Neural cell (in vitro differentiated cells): ENCODE data around the gene TIMM13. TPM values are rescaled to one million over a fixed set of nuclear protein-coding genes. Genes with fewer than 3 reads are reported as not detected.
"Not testable (repeated sequence)": the region's sequence is repeated elsewhere in the genome, so short reads cannot be mapped to it uniquely, and the experiment has no call there.

Source experiments
- H2AFZ ChIP-seq: fragments of 200-600, 300-800 bp; sonication (generic), shearing (Covaris generic); 2 replicates; pipeline ENCODE4 v1.6.0; 2014; ENCODE audit warnings: low read depth, mild to moderate bottlenecking, antibody characterized with exemption, low read length, moderate library complexity
- H3F3A ChIP-seq: fragments of 200-600 bp; shearing (Covaris generic); 2 replicates; pipeline ENCODE4 v1.6.1; 2016; ENCODE audit warnings: mild to moderate bottlenecking, moderate library complexity, mixed read lengths, antibody characterized with exemption, low read length; ENCODE audit not compliant: insufficient read depth, poor library complexity, severe bottlenecking
- H3K27ac ChIP-seq: fragments of 200-600, 300-800 bp; sonication (generic), shearing (Covaris generic); 2 replicates; pipeline ENCODE4 v1.5.1; 2014; ENCODE audit warnings: mild to moderate bottlenecking, low read length, moderate library complexity
- H3K27me3 ChIP-seq: fragments of 300-800, 200-600 bp; sonication (generic), shearing (Covaris generic); 2 replicates; pipeline ENCODE4 v1.6.0; 2014; ENCODE audit warnings: mild to moderate bottlenecking, low read depth, low read length, moderate library complexity; ENCODE audit not compliant: insufficient read depth
- H3K36me3 ChIP-seq: fragments of 300-800, 200-600 bp; sonication (generic), shearing (Covaris generic); 2 replicates; pipeline ENCODE4 v1.5.1; 2014; ENCODE audit warnings: mild to moderate bottlenecking, antibody characterized with exemption, low read length, moderate library complexity; ENCODE audit not compliant: insufficient read depth
- H3K4me2 ChIP-seq: fragments of 300-800, 200-600 bp; sonication (generic), shearing (Covaris generic); 2 replicates; pipeline ENCODE4 v1.6.0; 2014; ENCODE audit warnings: mild to moderate bottlenecking, low read length
- H3K4me3 ChIP-seq: fragments of 300-800, 200-600 bp; sonication (generic), shearing (Covaris generic); 2 replicates; pipeline ENCODE4 v1.5.1; 2014; ENCODE audit warnings: mild to moderate bottlenecking, low read length, moderate library complexity
- H3K79me2 ChIP-seq: fragments of 200-600 bp; shearing (Covaris generic); replicated peaks from 2 replicates; pipeline ENCODE4 v1.6.0; 2014; ENCODE audit warnings: mild to moderate bottlenecking, low read length, moderate library complexity; ENCODE audit not compliant: insufficient read depth
- H3K9ac ChIP-seq: fragments of 300-800, 200-600 bp; sonication (generic), shearing (Covaris generic); 2 replicates; pipeline ENCODE4 v1.6.1; 2016; ENCODE audit warnings: mild to moderate bottlenecking, low read length, mixed read lengths
- H3K9me2 ChIP-seq: fragments of 200-600 bp; shearing (Covaris generic); 2 replicates; pipeline ENCODE4 v1.6.1; 2016; ENCODE audit warnings: mild to moderate bottlenecking, low read length, mixed read lengths; ENCODE audit not compliant: insufficient read depth
- H3K9me3 ChIP-seq: fragments of 200-600, 300-800 bp; sonication (generic), shearing (Covaris generic); 2 replicates; pipeline ENCODE4 v1.6.1; 2016; ENCODE audit warnings: mild to moderate bottlenecking, mixed run types, low read length, moderate library complexity, mixed read lengths
- H4K20me1 ChIP-seq: fragments of 200-600 bp; shearing (Covaris generic); 2 replicates; pipeline ENCODE4 v1.6.1; 2016; ENCODE audit warnings: mild to moderate bottlenecking, mixed run types; ENCODE audit not compliant: insufficient read depth
- CTCF ChIP-seq: fragments of 450-650 bp; IDR thresholded peaks from 2 replicates; pipeline ENCODE4 v1.5.1; 2014; ENCODE audit warnings: antibody characterized with exemption, mild to moderate bottlenecking, moderate library complexity; ENCODE audit not compliant: poor library complexity, severe bottlenecking
- EP300 ChIP-seq: fragments of 450-650 bp; conservative IDR thresholded peaks from 2 replicates; pipeline ENCODE4 v1.6.1; 2014; ENCODE audit warnings: antibody characterized with exemption, mild to moderate bottlenecking, moderate library complexity; ENCODE audit not compliant: poor library complexity, severe bottlenecking
- EZH2 ChIP-seq: fragments of 200-600, 300-800 bp; shearing (Covaris generic), sonication (generic); IDR thresholded peaks from 2 replicates; pipeline ENCODE4 v1.6.1; 2014; ENCODE audit warnings: antibody characterized with exemption, low read length, borderline replicate concordance, mild to moderate bottlenecking; ENCODE audit not compliant: insufficient read depth, poor library complexity, severe bottlenecking
- MXI1 ChIP-seq: fragments of 450-650 bp; conservative IDR thresholded peaks from 2 replicates; pipeline ENCODE4 v1.6.1; 2014; ENCODE audit warnings: antibody characterized with exemption, mild to moderate bottlenecking; ENCODE audit not compliant: poor library complexity, severe bottlenecking
- RAD21 ChIP-seq: fragments of 450-650 bp; conservative IDR thresholded peaks from 2 replicates; pipeline ENCODE4 v1.6.1; 2014; ENCODE audit warnings: antibody characterized with exemption, mild to moderate bottlenecking, moderate library complexity
- REST ChIP-seq: IDR thresholded peaks from 2 replicates; pipeline ENCODE4 v1.6.1; 2012; ENCODE audit warnings: borderline replicate concordance
- SMC3 ChIP-seq: fragments of 450-650 bp; conservative IDR thresholded peaks from 2 replicates; pipeline ENCODE4 v1.6.1; 2014; ENCODE audit warnings: antibody characterized with exemption, mild to moderate bottlenecking, moderate library complexity; ENCODE audit not compliant: poor library complexity
- polyA plus RNA-seq: library from polyadenylated mRNA; depleted of rRNA; stranded (reverse); fragments of >200 nt; gene quantifications from 2 replicates; pipeline ENCODE4 v1.2.3, GENCODE V29; 2014

Gene TIMM13
- polyA plus RNA-seq, 1 donor from 2014 or later: 73.0 TPM

- Histone ChIP-seq H3K27me3 (peaks cover 45% of the 10 kb centered on the region), H3K4me3 (peak overlapping the region; percentile 72), H4K20me1 (no peaks in the 10 kb centered on the region), H3K36me3 (no peaks in the 10 kb centered on the region), H3F3A (no peaks in the 10 kb centered on the region), H2AFZ (no peak overlapping the region), H3K9me2 (no peaks in the 10 kb centered on the region), H3K9me3 (no peaks in the 10 kb centered on the region), H3K79me2 (no peaks in the 10 kb centered on the region), H3K4me2 (no peak overlapping the region), H3K9ac (no peak overlapping the region), H3K27ac (no peak overlapping the region)
- no peak for TF ChIP-seq EP300
- TF ChIP-seq MXI1: no peak
- no peak for TF ChIP-seq REST
- TF ChIP-seq CTCF: peak; percentile 97
- TF ChIP-seq SMC3: peak; percentile 98
- TF ChIP-seq RAD21: peak; percentile 95
Observed at GRCh38 chr19:2474232-2475017, 47.0 kb upstream of the TIMM13 start.

- not testable (repeated sequence) for H3K4me2 ChIP-seq, H4K20me1 ChIP-seq
Observed at GRCh38 chr19:2469915-2470200, 42.5 kb upstream of the TIMM13 start.

GRCh38 chr19:2469102-2469914 lies 41.9 kb upstream of the TIMM13 start:
- H3K4me3 ChIP-seq: no peak overlapping the region
- H4K20me1 ChIP-seq: no peaks in the 10 kb centered on the region
- H2AFZ ChIP-seq: no peak overlapping the region
- no peaks in the 10 kb centered on the region for H3K9me2 ChIP-seq
- no peak overlapping the region for H3K27ac ChIP-seq
- no peaks in the 10 kb centered on the region for H3K9me3 ChIP-seq
- H3K79me2 ChIP-seq: no peaks in the 10 kb centered on the region
- no peak overlapping the region for H3K4me2 ChIP-seq
- H3K27me3 ChIP-seq: no peaks in the 10 kb centered on the region
- TF ChIP-seq EZH2: no peak
- H3K36me3 ChIP-seq: no peaks in the 10 kb centered on the region
- no peaks in the 10 kb centered on the region for H3F3A ChIP-seq
- H3K9ac ChIP-seq: no peak overlapping the region

More at GRCh38 chr19:2469915-2470200, 42.5 kb upstream of the TIMM13 start:
- H3F3A ChIP-seq, H3K27me3 ChIP-seq, H3K4me3 ChIP-seq, H3K27ac ChIP-seq, H3K79me2 ChIP-seq, H3K9me2 ChIP-seq, H3K36me3 ChIP-seq, H3K9me3 ChIP-seq, H3K9ac ChIP-seq, H2AFZ ChIP-seq: not testable (repeated sequence)
